Measurements from ENCODE around the gene KISS1.

The KISS1 gene

DNA sequence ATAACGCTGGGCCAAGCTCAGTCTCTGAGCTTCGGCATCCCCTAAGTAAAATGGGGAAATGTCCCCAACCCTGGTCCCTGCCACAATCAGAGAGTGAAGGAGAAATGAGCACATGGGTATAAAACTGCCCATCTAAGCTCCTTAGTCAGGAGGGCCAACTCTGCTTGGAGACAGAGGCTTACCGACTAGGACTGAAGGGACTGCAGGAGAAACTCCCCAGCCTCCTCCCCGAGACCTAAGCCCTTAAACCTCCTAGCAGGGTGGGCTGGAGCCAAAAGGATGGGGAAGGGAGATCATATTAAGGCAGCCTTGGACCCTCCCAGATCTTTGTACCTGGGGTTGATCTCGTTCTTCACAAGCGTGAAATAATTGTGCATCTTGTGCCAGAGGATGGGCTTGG is 50.0 kb downstream of the KISS1 start:
- Mint-ChIP-seq H3K9me3 (no peaks in the 10 kb centered on the region), H3K27ac (no peak overlapping the region), H3K27me3 (peaks cover 10% of the 10 kb centered on the region), H3K4me1 (peaks cover 16% of the 10 kb centered on the region), H3K4me3 (no peak overlapping the region)
- no peak for DNase-seq
- no peak for ATAC-seq

GRCh38 chr1:204145033-204145504 is 51.2 kb downstream of the KISS1 start:
- H3K27me3 Mint-ChIP-seq = no peaks in the 10 kb centered on the region
- H3K9me3 Mint-ChIP-seq = no peaks in the 10 kb centered on the region
- no peak for ATAC-seq
- no peak overlapping the region for H3K27ac Mint-ChIP-seq
- peaks cover 13% of the 10 kb centered on the region for H3K4me1 Mint-ChIP-seq
- H3K4me3 Mint-ChIP-seq = no peak overlapping the region
- DNase-seq = no peak

DNA sequence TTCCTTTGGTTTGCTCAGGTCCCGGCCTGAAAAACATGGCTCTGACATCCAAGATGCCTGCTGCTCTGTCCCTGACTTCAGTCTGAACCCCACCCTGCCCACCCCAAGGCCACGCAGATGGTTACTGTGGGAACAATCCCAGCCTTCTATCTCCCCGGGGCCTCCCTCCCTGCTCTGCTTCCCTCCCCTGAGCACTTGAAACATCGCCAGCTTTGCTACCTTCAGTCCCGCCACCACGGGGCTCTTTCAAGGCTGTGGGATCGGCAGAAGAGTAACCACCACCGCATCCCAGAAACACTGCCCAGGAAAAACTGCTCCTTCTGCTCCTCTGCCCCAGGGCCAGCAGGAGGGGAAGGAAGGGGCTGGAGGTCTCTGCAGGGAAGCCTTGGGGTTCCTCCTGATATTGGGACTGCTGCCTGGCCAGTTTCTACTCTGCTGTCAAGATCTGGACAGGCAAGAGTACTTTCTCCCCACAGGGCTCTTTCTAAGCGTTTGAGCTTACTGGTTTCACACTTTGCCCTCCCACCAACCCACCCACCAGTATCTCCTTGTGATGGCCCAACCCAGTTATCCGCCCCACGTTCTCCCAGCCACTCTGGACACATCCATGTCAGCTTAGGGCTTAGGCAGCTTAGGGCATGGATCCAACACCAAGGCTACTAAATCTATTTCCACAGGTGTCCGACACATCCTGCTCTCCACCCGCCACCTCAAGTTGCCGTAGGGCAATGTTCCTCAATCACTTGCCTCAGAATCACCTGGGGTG is 52.8 kb downstream of the KISS1 start:
- ATAC-seq (no peak), DNase-seq (no peak)
- Mint-ChIP-seq H3K4me3 (no peak overlapping the region), H3K9me3 (no peaks in the 10 kb centered on the region), H3K27ac (no peak overlapping the region), H3K27me3 (no peaks in the 10 kb centered on the region), H3K4me1 (peaks cover 11% of the 10 kb centered on the region)

DNA sequence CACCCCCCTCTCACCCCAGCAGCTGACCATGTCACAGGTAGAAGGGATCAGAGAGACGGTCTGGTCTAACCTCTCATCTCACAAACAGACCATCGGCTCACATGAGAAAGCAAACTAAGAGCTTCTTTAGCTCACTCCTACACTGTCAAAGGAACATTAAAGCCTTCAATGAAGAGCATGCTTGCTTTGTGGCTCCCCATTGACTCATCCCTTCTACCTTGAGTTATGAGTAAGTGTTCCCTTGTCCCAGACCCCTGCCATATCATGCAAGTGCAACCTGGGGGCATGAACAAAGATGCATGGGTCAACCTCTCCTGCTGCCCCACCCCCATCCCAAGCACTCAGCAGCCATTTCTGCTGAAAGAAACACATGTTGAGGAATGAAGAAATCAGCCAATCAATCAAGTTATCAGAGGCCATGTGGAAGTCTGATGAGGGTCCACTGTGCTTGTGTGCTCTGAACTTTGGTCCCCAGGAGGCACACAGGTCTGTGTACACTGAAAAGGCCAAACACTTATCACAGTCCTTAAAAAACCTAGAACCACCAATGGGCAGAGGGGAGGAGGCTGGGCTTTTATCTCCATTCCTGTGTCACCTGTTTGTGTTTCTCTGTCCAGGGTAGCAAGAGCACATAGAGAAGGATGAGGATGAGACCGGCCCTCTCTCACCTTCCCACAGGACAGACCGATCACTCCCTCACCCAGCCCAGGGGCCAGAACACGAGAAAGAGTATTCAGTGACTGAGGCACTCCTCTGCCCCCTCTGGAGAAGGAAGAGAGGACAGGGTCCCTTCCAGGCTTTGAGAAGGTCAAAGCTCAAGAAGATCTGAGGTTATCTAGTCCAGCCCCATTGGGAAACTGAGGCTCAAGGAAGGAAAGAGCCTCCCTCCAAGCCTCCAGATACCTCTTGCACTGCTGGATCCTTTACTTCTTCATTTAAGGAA is 54.0 kb downstream of the KISS1 start:
- DNase-seq (no peak), ATAC-seq (no peak)
- H3K4me1 Mint-ChIP-seq = peaks cover 11% of the 10 kb centered on the region
- no peaks in the 10 kb centered on the region for H3K9me3 Mint-ChIP-seq
- no peaks in the 10 kb centered on the region for H3K27me3 Mint-ChIP-seq
- H3K27ac Mint-ChIP-seq = no peak overlapping the region
- no peak overlapping the region for H3K4me3 Mint-ChIP-seq

DNA sequence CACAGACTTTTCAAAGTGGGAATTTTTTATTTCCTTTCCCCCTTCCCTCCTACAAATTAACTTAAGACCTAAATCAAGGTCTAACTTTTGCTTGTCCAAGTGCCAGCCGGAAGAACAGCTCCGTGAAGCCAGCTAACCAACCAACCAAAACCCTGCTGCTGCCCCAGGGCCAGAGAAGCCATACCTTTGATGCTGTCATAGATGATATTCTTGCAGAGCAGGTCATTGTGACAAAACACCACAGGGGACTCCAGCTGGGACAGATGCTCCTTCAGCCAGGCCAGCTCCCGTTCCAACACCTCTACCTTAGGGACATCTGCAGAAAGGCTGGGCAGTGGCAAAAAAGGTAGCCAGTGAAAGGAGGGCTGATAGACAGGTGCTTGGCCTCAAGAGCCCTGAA is 55.2 kb downstream of the KISS1 start:
- Mint-ChIP-seq H3K4me3 (no peak overlapping the region), H3K4me1 (peaks cover 11% of the 10 kb centered on the region), H3K9me3 (no peaks in the 10 kb centered on the region), H3K27ac (no peak overlapping the region), H3K27me3 (no peaks in the 10 kb centered on the region)
- ATAC-seq (no peak), DNase-seq (no peak)

Measured in stimulated activated naive CD8-positive, alpha-beta T cell treated with anti-CD3 and anti-CD28 coated beads, Interleukin-15, amount 100 ng/mL, for 72 hours (primary cell).